GM12892 (cell line): ENCODE measurements around the gene CTNNA3.

Source experiments
- POLR2A ChIP-seq: IDR thresholded peaks from 2 replicates; pipeline ENCODE4 v1.6.1; 2011; ENCODE audit warnings: low read depth, low read length, control low read depth
- POLR2AphosphoS5 ChIP-seq: IDR thresholded peaks from 2 replicates; pipeline ENCODE4 v1.6.1; 2011; ENCODE audit warnings: low read depth, low read length, control low read depth

DNA sequence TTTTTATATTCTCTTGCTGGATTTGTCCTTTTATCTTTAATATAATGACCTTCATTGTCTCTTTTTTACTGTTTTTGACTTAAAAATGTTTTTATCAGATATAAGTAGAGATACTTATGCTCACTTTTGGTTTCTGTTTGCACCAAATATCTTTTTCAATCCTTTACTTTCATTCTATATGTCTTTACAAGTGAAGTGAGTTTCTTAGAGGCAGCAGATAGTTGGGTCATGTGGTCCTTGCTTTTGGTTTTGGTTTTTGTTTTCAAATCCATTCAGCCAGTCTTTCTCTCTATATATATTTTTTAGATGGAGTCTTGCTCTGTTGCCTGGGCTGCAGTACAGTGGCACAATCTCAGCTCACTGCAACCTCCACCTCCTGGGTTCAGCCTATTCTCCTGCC lies 1702.5 kb downstream of the CTNNA3 start:
- no peak for TF ChIP-seq POLR2A
- no peak for TF ChIP-seq POLR2AphosphoS5
